Measurements from ENCODE around the gene PRXL2A. TPM values are rescaled to one million over a fixed set of nuclear protein-coding genes. Genes with fewer than 3 reads are reported as not detected.

PRXL2A gene
- total RNA-seq, 2 donors from 2014 or later = 11.0 to 15.5 TPM

- H3K27ac Mint-ChIP-seq = peak within 1 kb of the TSS; percentile 56
Measured at GRCh38 chr10:80453842-80454512, 45.6 kb downstream of the PRXL2A start, which contains the start of gene TSPAN14. Gene TSPAN14 (plus strand): TSS chr10:80454310. CDS start chr10:80489234, 34,924 bp downstream.

GRCh38 chr10:80454513-80455460 is 46.4 kb downstream of the PRXL2A start:
- Mint-ChIP-seq H3K9me3 (no peaks in the 10 kb centered on the region), H3K27me3 (ENCODE audit: low read depth) (no peaks in the 10 kb centered on the region), H3K36me3 (ENCODE audit: insufficient read depth in 2 of 2) (peaks cover 0 to 3% of the 10 kb centered on the region in 2 donors), H3K27ac (peak overlapping the region; percentile 56), H3K4me3 (peak overlapping the region; percentile 84 to 95), H3K4me1 (ENCODE audit: low read depth) (peaks cover 52% of the 10 kb centered on the region)
- ATAC-seq (replicated peaks in 1 of 2) (peak; percentile 25 to 28), DNase-seq (peak; percentile 47 to 57)

More at GRCh38 chr10:80453842-80454512, 45.6 kb downstream of the PRXL2A start, which contains the start of gene TSPAN14:
- no peaks in the 10 kb centered on the region for H3K9me3 Mint-ChIP-seq
- peaks cover 50% of the 10 kb centered on the region for H3K4me1 Mint-ChIP-seq (ENCODE audit: low read depth)
- peak within 1 kb of the TSS; percentile 84 to 95 for H3K4me3 Mint-ChIP-seq
- peaks cover 0 to 3% of the 10 kb centered on the region in 2 donors for H3K36me3 Mint-ChIP-seq (ENCODE audit: insufficient read depth in 2 of 2)
- no peaks in the 10 kb centered on the region for H3K27me3 Mint-ChIP-seq (ENCODE audit: low read depth)
- DNase-seq (peak; percentile 82 to 85), ATAC-seq (replicated peaks in 1 of 2) (peak; percentile 81 to 86)

- Mint-ChIP-seq H3K36me3 (ENCODE audit: insufficient read depth in 2 of 2) (peaks cover 0 to 3% of the 10 kb centered on the region in 2 donors), H3K4me3 (peak overlapping the region; percentile 84 to 95), H3K27ac (peak overlapping the region; percentile 41), H3K4me1 (ENCODE audit: low read depth) (peaks cover 61% of the 10 kb centered on the region), H3K9me3 (no peaks in the 10 kb centered on the region), H3K27me3 (ENCODE audit: low read depth) (no peaks in the 10 kb centered on the region)
- DNase-seq (no peak), ATAC-seq (replicated peaks in 1 of 2) (no peak)
Measured at GRCh38 chr10:80455461-80456349, 47.4 kb downstream of the PRXL2A start.

- Mint-ChIP-seq H3K27ac (peak overlapping the region; percentile 93), H3K36me3 (ENCODE audit: insufficient read depth in 2 of 2) (peaks cover 0 to 3% of the 10 kb centered on the region in 2 donors), H3K4me3 (peak overlapping the region; percentile 84 to 95), H3K27me3 (ENCODE audit: low read depth) (no peaks in the 10 kb centered on the region), H3K4me1 (ENCODE audit: low read depth) (peaks cover 81% of the 10 kb centered on the region), H3K9me3 (no peaks in the 10 kb centered on the region)
- ATAC-seq (replicated peaks in 1 of 2) (no peak), DNase-seq (no peak)
Measured at GRCh38 chr10:80457554-80458262, 49.4 kb downstream of the PRXL2A start.

- peak overlapping the region; percentile 84 to 95 for H3K4me3 Mint-ChIP-seq
- ATAC-seq (replicated peaks in 1 of 2) (no peak), DNase-seq (no peak)
- no peaks in the 10 kb centered on the region for H3K9me3 Mint-ChIP-seq
- peaks cover 84% of the 10 kb centered on the region for H3K4me1 Mint-ChIP-seq (ENCODE audit: low read depth)
- H3K27ac Mint-ChIP-seq = peak overlapping the region; percentile 93
- H3K36me3 Mint-ChIP-seq (ENCODE audit: insufficient read depth in 2 of 2) = peaks cover under 1 to 3% of the 10 kb centered on the region in 2 donors
- no peaks in the 10 kb centered on the region for H3K27me3 Mint-ChIP-seq (ENCODE audit: low read depth)
Measured at GRCh38 chr10:80458263-80458625, 49.9 kb downstream of the PRXL2A start.

- Mint-ChIP-seq H3K9me3 (no peaks in the 10 kb centered on the region), H3K27me3 (ENCODE audit: low read depth) (no peaks in the 10 kb centered on the region), H3K27ac (peak overlapping the region; percentile 93), H3K36me3 (ENCODE audit: insufficient read depth in 2 of 2) (peaks cover 3 to 7% of the 10 kb centered on the region in 2 donors), H3K4me1 (ENCODE audit: low read depth) (peaks cover 84% of the 10 kb centered on the region), H3K4me3 (peak overlapping the region; percentile 84 to 95)
- ATAC-seq (replicated peaks in 1 of 2) (no peak), DNase-seq (no peak)
Measured at GRCh38 chr10:80458638-80459037, 50.3 kb downstream of the PRXL2A start.

GRCh38 chr10:80459047-80459865 is 50.9 kb downstream of the PRXL2A start:
- DNase-seq = peak; percentile 68 to 73
- Mint-ChIP-seq H3K36me3 (ENCODE audit: insufficient read depth in 2 of 2) (peaks cover 3 to 7% of the 10 kb centered on the region in 2 donors), H3K27me3 (ENCODE audit: low read depth) (no peaks in the 10 kb centered on the region), H3K4me1 (ENCODE audit: low read depth) (peaks cover 88% of the 10 kb centered on the region), H3K9me3 (no peaks in the 10 kb centered on the region), H3K4me3 (peak overlapping the region; percentile 84 to 95), H3K27ac (peak overlapping the region; percentile 93)
- ATAC-seq (replicated peaks in 1 of 2) = peak; percentile 43 to 49

- no peak for ATAC-seq (replicated peaks in 1 of 2)
- H3K4me3 Mint-ChIP-seq = peak overlapping the region; percentile 84 to 95
- H3K9me3 Mint-ChIP-seq = no peaks in the 10 kb centered on the region
- no peaks in the 10 kb centered on the region for H3K27me3 Mint-ChIP-seq (ENCODE audit: low read depth)
- H3K36me3 Mint-ChIP-seq (ENCODE audit: insufficient read depth in 2 of 2) = peaks cover 3 to 7% of the 10 kb centered on the region in 2 donors
- H3K27ac Mint-ChIP-seq = peak overlapping the region; percentile 93
- no peak for DNase-seq
- peaks cover 100% of the 10 kb centered on the region for H3K4me1 Mint-ChIP-seq (ENCODE audit: low read depth)
Measured at GRCh38 chr10:80460399-80461207, 52.3 kb downstream of the PRXL2A start.

GRCh38 chr10:80461208-80462183 is 53.1 kb downstream of the PRXL2A start:
- no peaks in the 10 kb centered on the region for H3K9me3 Mint-ChIP-seq
- no peak for DNase-seq
- H3K27ac Mint-ChIP-seq = peak overlapping the region; percentile 93
- H3K4me1 Mint-ChIP-seq (ENCODE audit: low read depth) = peaks cover 100% of the 10 kb centered on the region
- peak overlapping the region; percentile 84 to 95 for H3K4me3 Mint-ChIP-seq
- no peaks in the 10 kb centered on the region for H3K27me3 Mint-ChIP-seq (ENCODE audit: low read depth)
- no peak for ATAC-seq (replicated peaks in 1 of 2)
- peaks cover 3 to 4% of the 10 kb centered on the region in 2 donors for H3K36me3 Mint-ChIP-seq (ENCODE audit: insufficient read depth in 2 of 2)

All from activated T-cell treated with anti-CD3 and anti-CD28 coated beads, Interleukin-2, amount 50 U/mL, for 72 hours (primary cell).